Activated T-cell treated with anti-CD3 and anti-CD28 coated beads for 24 hours (primary cell): ENCODE measurements around the gene ZNF407.

Experiments used
- DNase-seq: peaks from one replicate; pipeline ENCODE4 v3.0.0-alpha.2; 2020; ENCODE audit warnings: low read depth

Gene ZNF407

DNA sequence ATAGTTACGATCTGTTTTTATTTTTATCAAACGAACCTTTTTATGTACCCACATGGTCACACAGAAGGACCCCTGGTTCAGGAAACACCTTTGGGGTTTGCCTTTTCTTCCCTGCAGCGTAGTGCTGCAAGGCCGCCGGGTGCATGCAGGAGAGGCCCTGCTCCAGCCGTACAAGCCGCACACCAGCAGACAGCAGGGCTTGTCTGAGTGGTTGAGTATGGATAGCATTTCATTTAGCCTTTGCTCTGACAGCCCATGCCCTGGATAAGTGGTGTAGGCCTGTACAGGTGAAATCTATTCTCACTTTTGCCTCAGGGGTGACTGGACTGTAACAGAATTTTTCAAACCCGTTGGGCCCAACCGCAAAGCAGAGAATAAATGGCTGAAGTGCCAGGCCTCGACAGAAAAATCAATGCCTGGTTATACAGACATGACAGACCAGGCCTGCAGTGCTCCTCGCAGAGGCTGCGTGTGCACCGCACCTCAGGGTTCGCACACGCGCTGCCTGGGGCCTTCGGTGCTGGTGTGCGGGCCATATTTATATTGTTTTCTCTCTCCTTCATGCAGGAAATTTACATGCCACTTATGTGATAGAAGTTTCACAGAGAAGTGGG lies 279.1 kb downstream of the ZNF407 start:
- no peak for DNase-seq

DNA sequence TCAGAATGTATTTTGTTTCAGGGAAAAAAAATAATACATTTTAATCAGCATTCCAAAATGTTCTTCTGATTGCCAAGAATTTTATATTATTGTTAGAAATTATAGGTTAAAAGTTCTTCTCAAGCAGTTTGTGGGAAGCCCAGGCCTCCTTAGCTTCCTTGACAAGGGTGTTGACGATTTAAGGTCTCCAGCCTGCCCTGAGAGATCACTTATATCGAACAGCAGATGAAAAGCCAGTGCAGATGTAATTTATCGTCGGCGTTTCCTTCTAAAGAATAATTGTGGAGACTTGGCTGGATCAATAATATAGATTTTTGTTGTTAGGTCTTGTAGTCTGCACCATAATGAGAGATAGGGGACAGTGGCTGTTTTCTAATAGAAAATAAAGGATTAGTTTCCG lies 280.6 kb downstream of the ZNF407 start:
- DNase-seq: no peak

DNA sequence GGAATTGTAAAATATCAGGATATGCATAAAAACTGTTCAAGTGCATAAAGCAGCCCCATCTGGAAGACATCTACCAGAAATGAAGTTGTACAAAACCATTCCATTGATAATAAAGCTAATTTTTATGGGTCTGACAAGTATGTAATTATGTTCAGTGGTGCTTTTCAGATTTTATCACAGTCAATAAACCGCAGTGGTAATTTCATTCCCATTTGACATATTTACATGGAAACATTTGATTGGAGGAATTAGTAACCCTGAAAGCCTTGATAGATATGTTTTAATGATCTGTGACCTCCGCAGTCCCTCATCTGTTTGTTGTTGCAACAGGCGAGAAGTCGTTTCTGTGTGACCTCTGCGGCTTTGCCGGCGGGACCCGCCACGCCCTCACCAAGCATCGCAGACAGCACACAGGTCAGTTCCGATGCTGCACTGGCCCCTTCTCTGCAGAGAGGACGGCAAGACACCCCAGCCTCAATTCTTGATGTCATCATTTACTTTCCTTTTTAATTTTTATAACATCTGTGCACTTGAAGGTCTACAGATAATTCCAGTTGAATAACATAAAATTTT lies 283.1 kb downstream of the ZNF407 start:
- DNase-seq: no peak

DNA sequence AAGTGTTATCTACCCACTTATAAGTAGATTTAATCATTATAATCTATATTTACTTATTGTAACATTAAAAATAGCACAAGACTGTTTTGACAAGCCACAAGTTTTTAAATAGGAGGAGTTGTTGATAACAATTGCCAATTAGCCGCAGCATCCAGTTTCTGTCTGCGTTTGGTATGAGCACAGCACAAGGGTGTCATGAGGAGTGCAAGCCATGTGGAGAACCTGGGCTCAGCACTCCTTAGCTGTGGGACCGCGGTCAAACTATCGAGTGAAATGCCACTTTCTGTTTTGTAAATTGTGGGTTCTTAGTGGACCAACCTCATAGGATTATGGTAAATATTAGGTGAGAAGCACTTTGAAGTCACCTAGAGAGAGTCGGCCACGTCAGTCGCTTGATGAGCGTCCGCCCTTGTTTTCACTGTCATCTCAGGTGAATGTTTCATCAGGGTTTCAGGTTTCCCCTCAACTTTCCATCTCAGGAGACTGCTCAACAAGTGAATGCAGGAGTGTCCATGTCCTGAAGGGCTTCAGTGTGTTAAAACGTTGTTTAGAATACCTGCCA lies 294.5 kb downstream of the ZNF407 start:
- DNase-seq: no peak

DNA sequence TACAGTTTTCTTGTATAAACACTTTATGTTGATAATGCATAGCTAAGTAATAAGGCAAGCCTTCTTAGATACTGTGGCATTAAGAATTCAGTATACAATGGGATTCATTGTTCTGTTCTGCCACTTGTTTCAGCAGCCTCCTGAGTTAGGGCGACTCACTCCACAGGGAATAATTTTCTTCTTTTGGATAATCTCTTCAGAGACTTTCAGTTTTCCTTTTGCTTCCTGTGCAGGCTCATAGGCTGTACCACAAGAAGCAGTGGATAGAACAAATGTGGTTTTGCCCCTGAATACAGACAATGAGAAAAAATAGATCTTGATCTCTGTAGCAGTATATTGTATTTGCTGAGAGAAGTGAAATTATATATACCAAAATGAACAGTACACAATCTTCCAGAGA lies 298.0 kb downstream of the ZNF407 start:
- DNase-seq: no peak

DNA sequence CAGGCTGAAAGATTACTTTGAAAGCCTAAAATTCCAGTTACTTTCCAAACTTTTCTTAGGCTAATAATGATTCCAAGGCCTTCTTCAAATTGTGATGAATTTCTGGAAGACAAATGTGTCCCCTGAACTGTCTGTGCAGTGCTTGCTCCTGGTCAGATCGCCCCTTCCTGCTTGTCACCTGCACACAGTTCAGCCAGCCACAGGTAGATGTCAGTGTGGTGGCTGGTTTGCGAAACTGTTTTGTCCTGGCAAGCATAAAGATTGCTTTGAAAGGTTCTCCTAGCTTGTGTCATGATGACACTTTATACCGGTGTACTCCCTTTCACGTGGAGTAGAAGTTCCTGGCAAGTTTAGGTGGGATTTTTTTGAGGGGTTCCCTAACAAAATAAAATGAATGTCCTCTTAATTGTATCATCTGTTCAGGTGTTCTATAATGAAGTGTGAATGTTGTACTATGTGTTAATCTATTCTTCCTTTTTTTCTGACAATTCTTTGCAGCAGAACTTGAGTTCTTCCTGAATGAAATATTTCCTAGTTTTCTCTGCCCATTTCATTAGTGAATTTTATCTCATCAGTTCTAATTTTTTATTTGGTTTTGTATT lies 298.8 kb downstream of the ZNF407 start:
- no peak for DNase-seq

DNA sequence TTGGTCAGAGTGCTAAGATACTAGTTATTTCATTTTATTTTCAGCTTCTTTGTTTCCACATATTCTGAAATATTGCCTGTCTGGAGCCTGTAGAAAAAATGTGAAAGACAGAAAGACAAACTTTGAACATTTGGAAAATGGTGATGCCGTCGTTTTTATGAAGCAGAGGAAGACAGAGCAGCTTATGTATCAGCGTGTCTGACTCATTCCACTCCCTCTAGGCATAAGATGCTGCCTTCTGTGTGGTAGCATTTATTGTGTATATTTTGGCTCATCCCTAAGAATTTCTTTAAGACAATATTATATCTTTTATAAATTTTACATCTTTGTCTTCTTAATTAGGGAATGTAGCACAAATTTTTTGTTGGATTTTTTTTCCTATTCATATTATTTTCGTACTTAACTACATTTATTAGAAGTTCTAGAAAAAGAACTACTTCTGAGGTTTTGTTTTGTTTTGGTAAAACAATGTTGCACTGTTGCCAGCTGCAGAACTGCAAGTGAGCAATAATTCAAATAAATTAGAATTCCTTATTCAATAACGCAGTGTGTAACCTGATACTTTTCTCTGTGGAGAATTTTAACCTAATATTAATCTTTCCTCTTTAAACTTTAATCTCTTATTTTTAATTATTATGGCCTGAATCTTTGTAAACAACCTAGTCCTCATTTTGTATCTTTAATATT lies 300.4 kb downstream of the ZNF407 start:
- no peak for DNase-seq

DNA sequence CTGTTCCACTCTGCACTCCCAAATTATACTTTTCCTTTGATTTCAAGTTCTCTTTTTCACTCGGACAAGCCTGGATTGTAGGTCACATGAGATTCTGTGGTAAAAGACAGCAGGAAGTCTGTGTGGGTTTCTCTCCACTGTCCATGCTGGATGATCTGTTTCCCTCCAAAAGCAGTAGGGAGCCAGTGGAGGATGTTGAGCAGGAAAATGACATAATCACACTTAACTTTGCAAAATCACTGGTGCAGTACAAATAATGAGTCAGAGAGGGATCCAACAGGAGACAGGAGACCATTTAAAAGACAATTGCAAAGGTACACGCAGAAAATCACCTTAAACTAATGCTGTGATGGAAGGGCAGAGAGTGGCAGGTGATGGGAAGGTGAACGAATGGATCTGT lies 301.3 kb downstream of the ZNF407 start:
- no peak for DNase-seq

DNA sequence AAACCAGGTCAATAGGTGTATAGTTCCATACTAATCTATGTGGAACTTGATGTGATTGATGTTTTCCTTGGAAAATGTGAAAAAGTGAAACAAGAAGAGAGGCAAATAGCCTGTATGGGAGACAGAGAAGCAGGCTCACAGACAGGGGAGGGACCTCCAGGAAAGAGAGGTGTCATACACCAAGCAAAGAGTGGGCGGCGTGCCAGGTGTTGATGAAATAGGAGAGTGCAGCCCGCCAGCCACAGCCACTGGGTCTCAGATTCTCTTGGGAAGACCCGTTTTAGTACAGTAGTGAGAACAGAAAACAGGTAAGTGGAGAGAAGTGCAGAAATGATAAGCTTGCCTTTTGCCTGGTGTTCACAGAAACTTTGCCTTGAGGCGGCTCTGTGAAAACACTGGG lies 301.9 kb downstream of the ZNF407 start:
- DNase-seq: no peak

DNA sequence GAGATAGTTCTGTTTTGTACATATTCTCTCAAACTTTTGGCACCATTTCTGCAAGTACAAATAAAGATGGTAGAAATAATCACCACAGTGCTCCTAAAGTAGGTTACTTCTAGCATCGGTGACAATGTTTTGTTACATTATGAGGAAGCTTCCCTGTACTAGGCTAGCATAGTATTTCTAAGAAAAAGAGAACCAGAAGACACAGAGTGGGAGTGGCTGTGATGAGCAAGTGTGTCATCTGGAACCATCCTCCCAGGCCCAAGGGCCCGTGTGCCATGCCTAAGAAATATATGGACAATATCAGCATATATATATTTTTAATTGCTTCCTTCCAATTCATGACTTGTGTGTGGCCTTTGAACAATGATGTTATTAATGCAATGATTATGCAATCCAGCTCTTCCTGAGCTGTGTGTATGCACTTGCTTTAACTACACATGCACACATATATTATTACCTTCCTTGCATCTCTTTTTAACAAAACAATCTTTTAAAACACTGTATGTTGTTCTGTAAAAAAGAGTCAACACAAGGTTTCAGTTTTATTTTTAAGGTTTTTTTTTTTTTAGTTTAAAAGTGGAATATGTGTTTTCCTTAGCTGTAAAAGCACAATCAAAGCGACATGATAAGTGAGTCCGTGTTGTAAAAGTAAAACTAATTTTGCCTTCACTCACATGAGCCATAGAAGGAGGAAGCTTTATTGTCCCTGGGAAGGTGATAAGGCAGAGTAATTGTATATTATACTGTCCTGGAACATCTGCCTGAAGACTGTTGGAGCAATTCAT lies 303.9 kb downstream of the ZNF407 start:
- no peak for DNase-seq

DNA sequence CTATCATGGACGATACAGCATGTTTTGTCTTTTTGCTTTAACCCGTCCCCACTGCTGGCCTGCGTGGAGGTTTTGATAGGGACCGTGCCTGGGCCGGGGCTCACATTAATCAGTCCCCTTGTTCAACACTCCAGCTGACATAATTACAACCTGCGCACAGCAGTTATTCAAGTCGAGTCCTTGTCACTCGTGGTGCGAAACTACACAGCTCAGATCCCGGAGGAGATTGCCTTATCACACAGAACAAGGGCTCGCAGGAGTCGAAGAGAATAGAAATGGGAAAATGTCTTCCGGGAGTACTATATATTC lies 304.4 kb downstream of the ZNF407 start:
- DNase-seq: no peak

DNA sequence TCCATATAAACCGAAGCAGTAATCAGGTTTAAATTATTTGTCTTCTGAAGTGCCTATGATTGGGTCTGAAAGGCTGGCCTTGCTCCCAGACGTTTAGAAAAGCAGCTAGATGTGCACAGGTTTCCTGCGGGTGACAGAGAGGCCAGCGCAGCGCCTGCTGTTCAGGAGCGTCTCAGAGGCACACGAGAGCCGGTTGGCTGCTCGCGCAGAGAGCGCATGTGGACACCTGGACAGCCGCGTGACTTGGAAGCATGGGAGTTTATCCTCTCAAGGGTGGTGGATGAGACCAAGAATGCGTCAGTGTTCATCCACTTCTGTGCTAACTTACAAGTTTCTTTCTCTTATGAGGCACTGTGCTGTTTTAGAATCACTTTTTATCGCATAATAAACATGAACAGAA lies 307.6 kb downstream of the ZNF407 start:
- DNase-seq: no peak

DNA sequence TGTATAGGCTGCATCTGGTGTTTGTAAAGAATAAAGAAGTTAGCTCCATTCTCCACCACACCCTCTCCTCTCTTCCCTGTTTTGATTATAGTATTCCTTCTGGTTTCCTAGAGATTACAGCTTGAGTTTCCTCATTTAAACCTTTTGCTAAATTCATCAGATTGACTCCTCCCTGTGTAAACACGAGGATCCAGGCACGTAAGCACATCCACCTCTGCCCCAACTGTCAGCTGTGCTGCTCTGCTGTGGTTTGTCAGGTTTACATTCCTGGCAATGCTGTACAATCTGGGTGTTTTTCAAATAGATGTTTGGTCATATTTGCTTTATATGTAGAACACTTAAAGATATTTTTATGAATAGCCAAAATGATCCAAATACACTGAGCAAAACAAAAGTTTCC lies 308.5 kb downstream of the ZNF407 start:
- DNase-seq: no peak

DNA sequence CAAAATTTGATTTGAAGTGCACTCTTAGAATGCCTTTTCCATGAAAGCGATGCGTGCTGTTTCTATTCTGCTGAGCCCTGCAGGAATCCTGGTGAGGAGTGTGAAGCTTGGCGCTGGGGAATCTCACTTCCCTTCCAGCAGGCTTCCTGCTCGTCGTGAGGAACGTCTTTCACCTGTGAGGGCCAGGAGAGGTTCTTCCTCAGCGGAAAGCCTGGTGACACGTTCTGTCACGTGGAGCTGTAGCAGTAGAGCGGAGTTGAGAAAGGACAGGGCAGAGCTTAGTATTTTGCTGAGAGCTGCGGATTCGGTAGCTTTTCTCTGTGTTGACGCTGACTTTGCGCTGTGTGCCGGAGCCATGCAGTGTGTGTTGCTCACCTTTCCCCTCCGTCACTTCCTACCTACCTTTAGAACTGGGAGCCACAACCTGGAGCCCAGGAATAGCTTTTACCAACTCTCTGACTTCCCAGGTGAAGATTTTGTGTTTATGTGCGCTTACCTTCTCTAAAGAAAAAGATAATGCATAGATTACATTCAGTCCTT lies 316.5 kb downstream of the ZNF407 start:
- DNase-seq: no peak

DNA sequence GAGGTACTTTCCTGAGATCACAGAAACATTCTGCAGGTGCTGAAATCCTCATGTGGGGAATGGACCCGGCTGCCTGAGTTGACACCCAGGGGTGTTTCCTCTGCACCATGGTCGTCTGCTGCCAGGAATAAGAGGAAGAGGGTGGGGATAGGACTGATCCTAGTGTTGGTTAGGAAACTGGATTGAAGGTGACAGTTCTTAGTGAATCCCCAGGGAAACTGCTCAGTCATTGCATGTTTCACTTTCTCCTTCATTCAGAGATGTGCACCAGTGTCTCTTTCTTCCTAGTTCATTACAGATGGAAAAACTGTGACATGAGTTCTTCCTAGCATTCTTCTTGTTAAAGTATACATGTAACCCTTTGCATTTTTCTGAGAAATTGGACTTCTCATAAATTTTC lies 317.0 kb downstream of the ZNF407 start:
- DNase-seq: no peak

DNA sequence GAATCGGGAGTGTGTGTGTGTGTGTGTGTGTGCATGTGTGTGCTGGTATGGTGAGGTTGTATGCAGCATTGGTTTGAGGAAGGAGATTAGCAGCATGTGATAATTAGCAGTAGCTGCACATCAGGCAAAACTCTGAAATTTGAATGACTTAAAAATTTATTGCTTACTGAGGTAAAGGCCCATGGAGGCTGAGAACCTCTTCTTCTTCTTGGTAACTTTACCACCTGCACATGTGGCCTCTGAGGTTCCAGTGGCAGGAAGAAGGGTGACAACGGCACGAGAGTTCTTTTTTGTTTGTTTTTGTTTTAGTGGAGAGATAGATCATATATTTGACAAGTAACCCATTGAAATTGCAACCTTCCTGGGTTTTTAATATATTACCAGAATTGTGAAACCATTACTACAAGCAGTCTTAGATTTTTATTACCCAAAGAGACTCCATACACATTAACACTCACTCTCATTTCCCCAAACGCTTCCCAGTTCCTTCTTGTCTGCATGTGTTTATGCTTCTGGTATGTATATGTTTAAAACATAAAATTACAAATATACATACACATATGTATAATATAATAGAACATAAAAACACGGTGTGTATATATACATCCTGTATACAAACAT lies 319.2 kb downstream of the ZNF407 start:
- DNase-seq: no peak

DNA sequence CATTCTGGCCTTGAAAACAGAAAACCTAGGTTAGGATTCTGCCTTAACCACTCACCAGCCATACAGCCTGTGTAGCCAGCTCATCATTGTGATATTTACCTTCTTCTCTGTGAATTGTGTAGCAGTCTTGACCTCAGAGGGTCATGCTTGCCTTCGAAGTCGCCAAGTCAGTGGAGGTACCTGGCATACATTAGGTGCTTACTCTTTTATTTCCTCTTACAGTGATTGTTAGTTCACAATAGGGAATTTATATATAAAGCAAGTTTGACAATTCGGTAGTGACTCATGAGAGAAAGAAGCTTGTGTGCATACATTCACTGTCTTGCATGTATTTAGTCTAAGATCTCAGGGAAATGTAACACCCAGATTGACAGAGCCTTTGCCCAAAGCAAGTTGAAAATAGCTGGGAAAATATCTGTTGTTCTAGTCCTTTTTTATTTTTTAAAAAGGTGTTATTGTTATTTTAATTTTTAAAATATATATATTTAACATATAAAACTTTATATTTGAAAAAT lies 320.7 kb downstream of the ZNF407 start:
- no peak for DNase-seq

DNA sequence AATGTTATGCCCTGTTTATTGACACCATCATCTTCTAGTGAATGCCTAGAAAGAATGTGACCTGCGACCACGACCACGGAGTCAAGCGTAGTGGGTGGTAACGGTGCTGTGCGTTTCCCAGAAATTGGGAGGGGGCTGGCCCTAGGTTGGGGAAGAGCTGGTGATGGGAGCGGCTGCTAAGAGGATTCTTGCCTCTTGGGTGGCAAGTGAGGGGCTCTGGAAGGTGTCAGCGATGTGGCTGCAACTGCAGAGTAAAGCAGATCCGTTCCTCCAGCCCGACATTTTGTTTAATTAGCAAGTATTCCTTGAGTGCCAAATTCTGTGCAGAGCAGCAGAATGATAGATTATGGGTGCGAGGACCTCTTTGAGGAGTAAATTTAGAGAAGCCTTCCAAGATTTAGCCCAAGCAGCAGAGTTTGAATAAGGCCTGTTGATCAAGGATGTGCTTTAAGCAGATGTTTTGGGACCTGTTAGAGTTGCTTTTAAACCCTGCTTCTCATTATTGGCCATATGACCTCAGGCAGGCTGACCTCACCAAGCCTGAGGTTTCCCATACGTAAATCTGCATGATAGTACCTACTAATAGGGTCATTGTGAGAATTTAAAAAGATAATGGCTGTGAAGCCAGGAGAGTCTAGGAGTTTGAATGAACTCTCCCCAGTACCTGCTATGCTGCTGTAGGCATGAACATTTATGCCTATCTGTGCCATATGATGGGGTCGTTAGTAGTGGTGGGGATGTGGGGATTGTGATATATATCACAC lies 323.6 kb downstream of the ZNF407 start:
- no peak for DNase-seq

DNA sequence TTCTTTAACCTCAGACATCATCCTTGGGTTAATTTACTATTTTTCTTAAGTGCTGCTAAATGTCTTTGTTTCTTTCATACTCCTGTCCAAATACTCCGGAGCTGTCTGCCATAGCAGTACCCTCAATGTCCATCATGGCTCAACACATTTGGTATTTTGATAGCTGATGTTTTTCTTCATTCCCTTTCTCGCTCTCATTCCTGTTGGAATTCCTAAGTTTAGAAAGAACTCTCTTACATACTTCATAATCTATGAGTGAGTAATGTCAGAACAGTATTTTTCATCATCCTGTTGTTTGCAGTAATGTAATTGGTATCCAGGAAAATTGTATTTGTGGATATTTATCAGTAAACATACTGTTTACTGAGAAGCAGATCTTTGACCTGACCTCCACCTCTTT lies 328.4 kb downstream of the ZNF407 start:
- DNase-seq: no peak

DNA sequence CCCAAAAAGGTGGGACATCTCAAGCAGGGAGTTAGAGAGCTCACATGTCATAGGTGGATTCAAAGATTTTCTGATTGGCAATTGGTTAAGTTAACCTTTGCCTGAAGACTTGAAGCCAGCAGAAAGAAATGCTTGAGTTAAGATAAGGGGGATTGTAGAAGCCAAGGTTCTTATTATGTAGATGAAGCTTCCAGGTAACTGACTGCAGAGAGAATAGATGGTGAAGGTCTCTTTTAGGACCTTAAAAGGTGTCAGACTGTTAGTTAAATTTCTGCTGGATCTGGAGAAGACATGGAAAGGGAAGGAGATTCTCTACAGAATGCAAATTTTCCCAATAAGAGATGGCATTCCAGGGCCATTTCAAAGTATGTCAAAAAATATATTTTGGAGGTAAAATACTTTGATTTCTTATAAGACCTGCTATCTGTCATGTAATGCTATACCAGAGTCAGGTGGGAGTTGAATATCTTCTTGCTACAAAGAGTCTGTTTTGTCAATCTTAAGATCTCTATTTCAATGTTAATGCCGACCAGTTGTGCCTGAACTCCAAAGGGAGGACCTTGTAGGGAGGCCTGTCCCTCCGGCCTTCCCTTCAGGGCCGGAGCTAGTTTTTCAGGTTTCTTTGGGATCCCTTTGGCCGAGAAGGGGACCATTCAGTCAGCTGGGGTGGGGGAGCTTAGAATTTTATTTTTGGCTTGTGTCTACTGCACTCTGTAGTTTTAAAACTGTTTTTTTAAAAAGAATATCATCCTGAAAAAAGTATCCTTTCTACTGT lies 330.7 kb downstream of the ZNF407 start:
- no peak for DNase-seq
